GM23248 (cell line): ENCODE data around the gene ARHGAP24.

Experiments
- EZH2 ChIP-seq: fragments of 200-600 bp; sonication (generic); IDR thresholded peaks from 2 replicates; pipeline ENCODE4 v1.6.1; 2018; ENCODE audit warnings: antibody characterized with exemption, mild to moderate bottlenecking; ENCODE audit not compliant: insufficient read depth, poor library complexity, severe bottlenecking
- EZH2phosphoT487 ChIP-seq: fragments of 200-600 bp; sonication (generic); IDR thresholded peaks from 2 replicates; pipeline ENCODE4 v1.6.1; 2018; ENCODE audit warnings: antibody characterized with exemption, moderate library complexity, mild to moderate bottlenecking, low read depth; ENCODE audit not compliant: insufficient read depth

DNA sequence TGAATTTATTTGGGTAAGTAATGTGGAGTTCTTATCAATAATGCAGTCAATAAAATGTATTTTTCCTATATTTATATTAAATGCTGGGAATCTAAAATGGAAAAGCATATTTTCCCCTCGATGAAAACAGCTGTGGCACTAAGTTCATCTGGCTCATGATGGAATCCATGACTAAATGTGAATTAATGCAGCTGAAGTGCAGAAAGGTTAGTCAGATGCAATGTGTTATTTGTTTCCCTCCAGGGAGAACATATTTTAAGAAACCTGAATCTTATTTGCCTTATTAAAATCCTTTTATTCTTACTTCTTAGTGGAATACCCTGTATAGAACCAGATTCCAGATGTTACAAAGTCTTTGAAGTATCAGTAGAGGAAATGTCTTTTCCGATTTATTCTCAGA is 247.9 kb downstream of the ARHGAP24 start:
- TF ChIP-seq EZH2 (no peak), EZH2phosphoT487 (no peak)
